Stomach (tissue), 4 donors: ENCODE data around the gene KRTAP5-4.

Experiments
- CTCF ChIP-seq, 7 experiments: fragments of 450-650 bp in 4 of 7; fragments of 200-600 bp in 3 of 7; sonication (generic) in 3 of 7; IDR thresholded peaks; one replicate each; pipeline ENCODE4 v1.5.1; 2016 to 2019; ENCODE audit warnings: antibody characterized with exemption in 7 of 7, control low read depth in 2 of 7, mild to moderate bottlenecking in 1 of 7
- EP300 ChIP-seq: sonication (generic); formaldehyde crosslinking; IDR thresholded peaks from one replicate; pipeline ENCODE4 v1.6.1; 2017; ENCODE audit warnings: antibody characterized with exemption
- POLR2A ChIP-seq, 4 donors: fragments of 450-650 bp; IDR thresholded peaks; one replicate each; pipeline ENCODE4 v1.6.1; 2016; ENCODE audit warnings: antibody characterized with exemption in 4 of 4, control low read depth in 2 of 4, mild to moderate bottlenecking in 1 of 4, moderate library complexity in 1 of 4
- POLR2AphosphoS5 ChIP-seq, 3 donors: sonication (generic); formaldehyde crosslinking; IDR thresholded peaks; one replicate each; pipeline ENCODE4 v1.6.1; 2016; ENCODE audit warnings: antibody characterized with exemption in 3 of 3

GRCh38 chr11:1671658-1672057, 49.7 kb upstream of the KRTAP5-4 start:
- no peak for TF ChIP-seq EP300
- no peak for TF ChIP-seq CTCF (IDR thresholded peaks at IDR 0.05)
- no peak for TF ChIP-seq POLR2A (IDR thresholded peaks at IDR 0.05)
- TF ChIP-seq POLR2AphosphoS5 (IDR thresholded peaks at IDR 0.05), result no peak
